SK-N-MC (cell line): ENCODE results near the gene MPHOSPH9.

Source experiments
- EZH2 ChIP-seq: fragments of 200-600 bp; sonication (generic); IDR thresholded peaks from one replicate; pipeline ENCODE4 v1.6.1; 2017; ENCODE audit warnings: antibody characterized with exemption
- POLR2AphosphoS5 ChIP-seq: IDR thresholded peaks from 2 replicates; pipeline ENCODE4 v1.6.1; 2012; ENCODE audit warnings: mild to moderate bottlenecking, low read depth, low read length, borderline replicate concordance

- TF ChIP-seq EZH2, result no peak
- no peak for TF ChIP-seq POLR2AphosphoS5
These were observed 110.3 kb downstream of the MPHOSPH9 start for GRCh38 chr12:123122626-123123025.
